Measurements from ENCODE around the gene NARS2. TPM values are rescaled to one million over a fixed set of nuclear protein-coding genes. Genes with fewer than 3 reads are reported as not detected.
A peak's percentile ranks its signal among the peaks of the same experiment; 100 is the strongest.

Gene NARS2
- total RNA-seq, 1 donor from 2014 or later: 16.5 TPM

DNA sequence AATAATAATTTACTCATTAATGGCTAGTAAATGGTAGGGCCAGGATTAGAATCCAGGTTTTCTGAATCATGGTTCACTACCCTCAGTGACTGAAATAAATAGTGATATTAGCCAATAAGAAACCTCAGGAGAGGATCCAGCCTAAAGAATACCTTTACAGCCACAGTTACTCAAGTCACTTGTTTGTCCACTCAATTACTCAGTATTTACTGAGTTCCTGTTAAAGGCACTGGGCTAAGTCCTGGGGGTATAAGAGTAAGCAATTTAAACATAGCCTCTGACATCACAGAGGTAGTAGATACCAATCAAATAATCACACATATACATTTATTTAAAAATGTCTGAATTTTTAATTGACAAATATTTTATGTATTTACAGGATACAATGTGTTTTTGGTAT, 100.2 kb downstream of the NARS2 start:
- Mint-ChIP-seq H3K4me1 (peaks cover 9% of the 10 kb centered on the region), H3K27ac (no peak overlapping the region), H3K36me3 (ENCODE audit: low read depth) (peaks cover 18% of the 10 kb centered on the region), H3K4me3 (no peak overlapping the region), H3K27me3 (no peaks in the 10 kb centered on the region), H3K9me3 (no peaks in the 10 kb centered on the region)
- ATAC-seq (ENCODE audit: low read depth) (no peak), DNase-seq (no peak)
- TF ChIP-seq, protein P1, sequence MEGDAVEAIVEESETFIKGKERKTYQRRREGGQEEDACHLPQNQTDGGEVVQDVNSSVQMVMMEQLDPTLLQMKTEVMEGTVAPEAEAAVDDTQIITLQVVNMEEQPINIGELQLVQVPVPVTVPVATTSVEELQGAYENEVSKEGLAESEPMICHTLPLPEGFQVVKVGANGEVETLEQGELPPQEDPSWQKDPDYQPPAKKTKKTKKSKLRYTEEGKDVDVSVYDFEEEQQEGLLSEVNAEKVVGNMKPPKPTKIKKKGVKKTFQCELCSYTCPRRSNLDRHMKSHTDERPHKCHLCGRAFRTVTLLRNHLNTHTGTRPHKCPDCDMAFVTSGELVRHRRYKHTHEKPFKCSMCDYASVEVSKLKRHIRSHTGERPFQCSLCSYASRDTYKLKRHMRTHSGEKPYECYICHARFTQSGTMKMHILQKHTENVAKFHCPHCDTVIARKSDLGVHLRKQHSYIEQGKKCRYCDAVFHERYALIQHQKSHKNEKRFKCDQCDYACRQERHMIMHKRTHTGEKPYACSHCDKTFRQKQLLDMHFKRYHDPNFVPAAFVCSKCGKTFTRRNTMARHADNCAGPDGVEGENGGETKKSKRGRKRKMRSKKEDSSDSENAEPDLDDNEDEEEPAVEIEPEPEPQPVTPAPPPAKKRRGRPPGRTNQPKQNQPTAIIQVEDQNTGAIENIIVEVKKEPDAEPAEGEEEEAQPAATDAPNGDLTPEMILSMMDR (IDR thresholded peaks at IDR 0.05): no peak
- intact Hi-C loops (cut with micrococcal nuclease): no loop called here
- CTCF ChIA-PET: no interaction called here
- POLR2A ChIA-PET: no interaction called here

DNA sequence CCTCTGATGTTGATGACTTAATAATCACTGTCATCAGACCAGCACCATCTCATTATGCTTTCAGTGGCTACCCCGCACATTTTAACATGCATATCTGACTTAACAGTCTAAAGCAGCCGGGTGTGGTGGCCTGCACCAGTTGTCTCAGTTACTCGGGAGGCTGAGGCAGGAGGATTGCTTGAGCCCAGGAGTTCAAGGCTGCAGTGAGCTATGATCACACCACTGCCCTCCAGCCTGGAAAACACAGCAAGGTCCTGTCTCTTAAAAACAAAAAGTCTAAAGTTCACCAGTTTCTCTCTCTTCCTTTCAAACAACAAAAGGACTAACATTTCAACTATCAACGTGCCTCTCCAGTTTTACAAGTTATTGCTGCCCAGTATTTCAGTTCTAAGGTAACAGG, 101.8 kb downstream of the NARS2 start:
- Mint-ChIP-seq H3K4me1 (peaks cover 11% of the 10 kb centered on the region), H3K27ac (no peak overlapping the region), H3K9me3 (no peaks in the 10 kb centered on the region), H3K36me3 (ENCODE audit: low read depth) (peaks cover 14% of the 10 kb centered on the region), H3K4me3 (no peak overlapping the region), H3K27me3 (no peaks in the 10 kb centered on the region)
- DNase-seq: no peak
- no peak for ATAC-seq (ENCODE audit: low read depth)
- intact Hi-C loops (cut with micrococcal nuclease): no loop called here
- CTCF ChIA-PET: no interaction called here
- POLR2A ChIA-PET: no interaction called here
- TF ChIP-seq, protein P1 (IDR thresholded peaks at IDR 0.05): no peak

DNA sequence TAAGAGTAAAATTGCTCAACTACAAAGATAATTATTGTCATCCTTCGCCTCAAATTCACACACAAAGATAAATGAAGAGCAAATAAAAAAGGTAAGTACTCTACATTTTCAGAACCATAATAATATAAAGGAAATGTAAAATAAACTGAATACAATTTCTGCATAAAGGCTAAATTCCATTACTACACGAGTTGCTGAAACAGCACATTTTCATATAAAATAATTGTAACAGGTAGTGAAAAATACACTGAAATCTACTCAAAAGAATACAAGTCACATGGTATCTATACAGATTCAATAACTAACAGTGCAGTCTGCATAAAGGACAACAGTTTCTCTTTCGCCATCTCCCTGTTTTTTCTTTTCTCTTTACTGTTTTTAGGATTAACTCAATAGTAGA, 102.3 kb downstream of the NARS2 start:
- H3K4me3 Mint-ChIP-seq: no peak overlapping the region
- ATAC-seq (ENCODE audit: low read depth) (no peak), DNase-seq (no peak)
- intact Hi-C loops (cut with micrococcal nuclease): no loop called here
- H3K9me3 Mint-ChIP-seq: no peaks in the 10 kb centered on the region
- H3K4me1 Mint-ChIP-seq: peaks cover 14% of the 10 kb centered on the region
- TF ChIP-seq, protein P1 (IDR thresholded peaks at IDR 0.05): no peak
- H3K27ac Mint-ChIP-seq: no peak overlapping the region
- CTCF ChIA-PET: no interaction called here
- H3K27me3 Mint-ChIP-seq: no peaks in the 10 kb centered on the region
- H3K36me3 Mint-ChIP-seq (ENCODE audit: low read depth): peaks cover 12% of the 10 kb centered on the region
- POLR2A ChIA-PET: no interaction called here

DNA sequence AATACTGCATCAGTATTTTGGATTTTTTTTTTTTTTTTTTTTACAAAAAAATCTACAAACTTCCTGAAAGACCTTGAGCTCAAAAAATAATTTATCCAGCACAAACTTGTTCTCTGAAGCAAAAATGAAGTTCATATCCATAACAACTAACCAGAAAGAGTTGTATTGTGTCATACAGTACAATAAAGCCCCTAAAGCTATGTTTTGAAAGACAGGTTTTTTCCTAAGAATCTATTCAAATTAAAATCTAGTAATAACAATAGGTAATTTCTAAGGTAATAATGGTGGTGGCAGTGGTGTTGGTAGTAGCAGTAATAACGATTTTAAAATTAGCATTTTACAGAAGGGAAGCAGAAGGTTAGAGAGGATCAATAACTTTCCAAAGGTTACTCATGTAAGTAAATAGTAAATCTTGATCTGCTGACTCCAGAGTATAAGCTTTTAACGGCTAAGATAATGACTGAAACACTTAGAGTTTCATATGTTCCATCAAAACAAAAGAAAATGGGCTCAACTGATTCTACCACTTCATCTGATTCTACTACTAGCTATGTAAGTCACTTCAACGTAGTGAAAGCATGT, 103.7 kb downstream of the NARS2 start:
- H3K4me3 Mint-ChIP-seq: no peak overlapping the region
- peaks cover 18% of the 10 kb centered on the region for H3K4me1 Mint-ChIP-seq
- ChIA-PET POLR2A (no interaction called here), CTCF (interaction anchor here (1.5 kb wide), 1 partner anchor 52 kb away, joined by 3 read pairs; no protein-coding TSS in a partner anchor)
- no peaks in the 10 kb centered on the region for H3K27me3 Mint-ChIP-seq
- no peaks in the 10 kb centered on the region for H3K9me3 Mint-ChIP-seq
- TF ChIP-seq, protein P1 (IDR thresholded peaks at IDR 0.05): no peak
- peak overlapping the region; percentile 59 for H3K27ac Mint-ChIP-seq
- no peak for DNase-seq
- ATAC-seq (ENCODE audit: low read depth): no peak
- H3K36me3 Mint-ChIP-seq (ENCODE audit: low read depth): peaks cover 8% of the 10 kb centered on the region
- intact Hi-C loops (cut with micrococcal nuclease): no loop called here

DNA sequence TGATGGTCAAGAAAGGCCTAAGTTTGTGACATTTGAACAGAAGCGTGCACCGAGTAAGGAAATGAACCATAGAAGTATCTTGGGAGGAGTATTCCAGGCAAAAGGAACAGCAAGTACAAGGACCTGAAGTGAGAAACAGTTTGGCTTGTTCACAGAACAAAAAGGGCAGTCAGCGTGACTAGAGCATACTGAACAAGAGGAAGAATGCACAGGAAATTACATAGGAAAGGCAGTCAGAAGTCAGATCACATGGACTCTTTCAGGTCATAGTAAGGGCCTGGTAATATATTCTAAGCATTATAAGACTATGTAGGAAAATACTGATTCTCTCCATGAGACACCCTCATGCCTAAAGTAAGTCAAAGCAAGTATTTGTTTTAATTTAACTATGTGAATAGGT, 104.8 kb downstream of the NARS2 start:
- H3K9me3 Mint-ChIP-seq: no peaks in the 10 kb centered on the region
- POLR2A ChIA-PET: interaction anchor here (1.2 kb wide), 1 partner anchor 52 kb away, joined by 3 read pairs; the partner anchor contains the start of gene GAB2
- peaks cover 13% of the 10 kb centered on the region for H3K36me3 Mint-ChIP-seq (ENCODE audit: low read depth)
- no peaks in the 10 kb centered on the region for H3K27me3 Mint-ChIP-seq
- CTCF ChIA-PET: interaction anchor here (1.3 kb wide), 1 partner anchor 94 kb away, joined by 3 read pairs; no protein-coding TSS in a partner anchor
- peak overlapping the region; percentile 71 for H3K27ac Mint-ChIP-seq
- intact Hi-C loops (cut with micrococcal nuclease): loop anchor here (5.0 kb wide), 1 partner anchor 92 kb away; no protein-coding TSS in a partner anchor
- TF ChIP-seq, protein P1 (IDR thresholded peaks at IDR 0.05): no peak
- ATAC-seq (ENCODE audit: low read depth) (no peak), DNase-seq (no peak)
- H3K4me3 Mint-ChIP-seq: no peak overlapping the region
- peaks cover 28% of the 10 kb centered on the region for H3K4me1 Mint-ChIP-seq

Measured in activated B cell treated with CpG ODN at 0.5 μM for 24 hours (primary cell).